DMS 273 treated with DMSO at 0.1 percent for 48 hours (cell line): ENCODE measurements around the gene COX6B2.

Source experiments
- DNase-seq: peaks from one replicate; lab custom pipeline; 2025; lab: John Stamatoyannopoulos, UW

Gene COX6B2

GRCh38 chr19:55312621-55313512 lies 41.7 kb downstream of the COX6B2 start:
- no peak for DNase-seq

GRCh38 chr19:55311797-55312196 lies 42.7 kb downstream of the COX6B2 start:
- no peak for DNase-seq

GRCh38 chr19:55311397-55311796 lies 43.1 kb downstream of the COX6B2 start:
- no peak for DNase-seq

- DNase-seq = no peak
Observed at GRCh38 chr19:55310498-55310897, 44.0 kb downstream of the COX6B2 start.

- no peak for DNase-seq
Observed at GRCh38 chr19:55309448-55309847, 45.1 kb downstream of the COX6B2 start.

- no peak for DNase-seq
Observed at GRCh38 chr19:55308281-55308680, 46.2 kb downstream of the COX6B2 start.

- no peak for DNase-seq
Observed at GRCh38 chr19:55306712-55307111, 47.8 kb downstream of the COX6B2 start.

GRCh38 chr19:55305983-55306562 lies 48.4 kb downstream of the COX6B2 start:
- DNase-seq = no peak

GRCh38 chr19:55305491-55305890 lies 49.0 kb downstream of the COX6B2 start:
- DNase-seq = no peak

- DNase-seq = no peak
Observed at GRCh38 chr19:55304980-55305379, 49.5 kb downstream of the COX6B2 start.

GRCh38 chr19:55304279-55304978 lies 50.1 kb downstream of the COX6B2 start:
- no peak for DNase-seq

GRCh38 chr19:55303477-55303876 lies 51.0 kb downstream of the COX6B2 start:
- no peak for DNase-seq

- no peak for DNase-seq
Observed at GRCh38 chr19:55302318-55302703, 52.2 kb downstream of the COX6B2 start.

- DNase-seq = no peak
Observed at GRCh38 chr19:55301459-55302317, 52.8 kb downstream of the COX6B2 start.

- DNase-seq = no peak
Observed at GRCh38 chr19:55300886-55301458, 53.5 kb downstream of the COX6B2 start.

- DNase-seq = no peak
Observed at GRCh38 chr19:55299991-55300390, 54.5 kb downstream of the COX6B2 start.
